Measurements from ENCODE around the gene AUTS2.

- TF ChIP-seq GATA2 (IDR thresholded peaks at IDR 0.05; ENCODE audit: low read depth, low read length) = no peak
- TF ChIP-seq GATA3 (IDR thresholded peaks at IDR 0.05; ENCODE audit: low read depth, low read length) = no peak
These were observed 902.0 kb downstream of the AUTS2 start for GRCh38 chr7:70500261-70500660.
